Fibroblast of the aortic adventitia (primary cell): ENCODE measurements around the gene UBQLN3. TPM values are rescaled to one million over a fixed set of nuclear protein-coding genes. Genes with fewer than 3 reads are reported as not detected.

Experiments used
- DNase-seq: peaks from one replicate; pipeline ENCODE4 v3.0.0-alpha.2; 2010; ENCODE audit warnings: low read depth
- H3K4me3 ChIP-seq: 2 replicates; pipeline ENCODE4 v1.5.1; 2011; ENCODE audit warnings: low read depth, mild to moderate bottlenecking, control low read depth, low read length, moderate library complexity
- total RNA-seq: library from RNA; depleted of rRNA; stranded (reverse); fragments of >200 nt; gene quantifications from 2 replicates; pipeline ENCODE4 v1.2.3, GENCODE V29; 2012; ENCODE audit warnings: low replicate concordance
- TF ChIP-seq, protein P1 (sequence below): IDR thresholded peaks from 2 replicates; pipeline ENCODE4 v1.5.1; 2011; ENCODE audit warnings: mild to moderate bottlenecking, low read length, control low read depth, inconsistent platforms; ENCODE audit not compliant: insufficient read depth

The UBQLN3 gene
- total RNA-seq, 1 donor, result 0.09 TPM

GRCh38 chr11:5527716-5528115, 18.0 kb upstream of the UBQLN3 start:
- no peak for DNase-seq
- H3K4me3 ChIP-seq, result no peak overlapping the region
- TF ChIP-seq, protein P1, sequence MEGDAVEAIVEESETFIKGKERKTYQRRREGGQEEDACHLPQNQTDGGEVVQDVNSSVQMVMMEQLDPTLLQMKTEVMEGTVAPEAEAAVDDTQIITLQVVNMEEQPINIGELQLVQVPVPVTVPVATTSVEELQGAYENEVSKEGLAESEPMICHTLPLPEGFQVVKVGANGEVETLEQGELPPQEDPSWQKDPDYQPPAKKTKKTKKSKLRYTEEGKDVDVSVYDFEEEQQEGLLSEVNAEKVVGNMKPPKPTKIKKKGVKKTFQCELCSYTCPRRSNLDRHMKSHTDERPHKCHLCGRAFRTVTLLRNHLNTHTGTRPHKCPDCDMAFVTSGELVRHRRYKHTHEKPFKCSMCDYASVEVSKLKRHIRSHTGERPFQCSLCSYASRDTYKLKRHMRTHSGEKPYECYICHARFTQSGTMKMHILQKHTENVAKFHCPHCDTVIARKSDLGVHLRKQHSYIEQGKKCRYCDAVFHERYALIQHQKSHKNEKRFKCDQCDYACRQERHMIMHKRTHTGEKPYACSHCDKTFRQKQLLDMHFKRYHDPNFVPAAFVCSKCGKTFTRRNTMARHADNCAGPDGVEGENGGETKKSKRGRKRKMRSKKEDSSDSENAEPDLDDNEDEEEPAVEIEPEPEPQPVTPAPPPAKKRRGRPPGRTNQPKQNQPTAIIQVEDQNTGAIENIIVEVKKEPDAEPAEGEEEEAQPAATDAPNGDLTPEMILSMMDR, result no peak

- DNase-seq, result no peak
- H3K4me3 ChIP-seq, result no peak overlapping the region
- TF ChIP-seq, protein P1, result no peak
Observed at GRCh38 chr11:5524756-5525155, 15.0 kb upstream of the UBQLN3 start.

- TF ChIP-seq, protein P1, result no peak
- no peak for DNase-seq
- H3K4me3 ChIP-seq, result no peak overlapping the region
Observed at GRCh38 chr11:5522308-5522707, 12.6 kb upstream of the UBQLN3 start.

- no peak for DNase-seq
- no peak overlapping the region for H3K4me3 ChIP-seq
- TF ChIP-seq, protein P1, result no peak
Observed at GRCh38 chr11:5521540-5521939, 11.8 kb upstream of the UBQLN3 start.

- TF ChIP-seq, protein P1, result no peak
- H3K4me3 ChIP-seq, result no peak within 1 kb of the TSS
- DNase-seq, result no peak
Observed at GRCh38 chr11:5516599-5516998, 6.8 kb upstream of the UBQLN3 start, which contains the start of gene UBQLNL. Gene UBQLNL (minus strand): TSS chr11:5516699. CDS start chr11:5516441, 258 bp downstream.

DNA sequence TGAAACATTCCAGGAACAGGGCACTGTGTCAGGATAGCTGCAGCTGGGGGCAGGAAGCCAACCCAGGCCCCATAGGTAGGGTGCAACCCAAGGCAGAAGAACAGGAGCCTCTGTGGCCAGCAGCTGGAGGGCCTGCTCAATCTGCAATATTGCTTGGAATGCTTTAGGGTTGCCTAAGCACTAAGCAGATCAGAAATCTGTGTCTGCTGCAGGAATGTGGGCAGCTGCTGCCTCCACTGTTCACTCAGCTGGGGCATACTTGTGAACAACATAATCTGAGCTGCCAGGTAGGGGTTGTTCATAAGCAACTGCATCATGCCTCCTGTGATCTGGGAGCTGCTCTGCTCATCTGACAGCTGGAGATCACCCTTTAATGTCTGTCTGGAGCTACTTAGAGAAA, 5.1 kb upstream of the UBQLN3 start:
- TF ChIP-seq, protein P1, result no peak
- no peak overlapping the region for H3K4me3 ChIP-seq
- no peak for DNase-seq

DNA sequence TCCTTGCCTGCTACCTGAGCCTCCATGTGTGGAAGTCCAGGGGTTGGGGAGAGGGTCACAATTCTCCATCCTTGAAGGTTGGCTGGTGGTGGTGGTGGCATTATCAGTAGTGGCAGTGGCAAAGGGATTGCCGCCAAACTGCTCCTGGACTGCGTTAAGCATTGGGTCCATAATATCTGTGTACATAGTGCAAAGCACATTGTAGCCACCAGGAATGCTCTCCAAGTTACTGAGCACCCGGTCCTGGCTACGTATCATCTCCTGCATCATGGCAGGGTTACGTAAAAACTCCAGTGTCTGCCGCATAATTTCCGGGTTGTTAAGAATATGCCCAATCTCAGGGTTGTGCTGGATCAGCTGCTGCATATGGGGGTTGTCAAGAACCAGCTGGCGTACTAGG, 1.2 kb downstream of the UBQLN3 start:
- TF ChIP-seq, protein P1, result no peak
- no peak for DNase-seq

More for the DNA sequence above, 1.2 kb downstream of the UBQLN3 start:
- no peak overlapping the region for H3K4me3 ChIP-seq
